SK-N-SH treated with all-trans-retinoic acid at 6 μM for 48 hours (cell line): ENCODE data around the gene ARHGAP26.

Experiments
- ATAC-seq: fragments of 200-7000 bp; cut with Tn5 transposase; 3 replicates; pipeline ENCODE4 v1.9.1; 2020; ENCODE audit warnings: mild to moderate bottlenecking, moderate library complexity
- ARNTL ChIP-seq: fragments of 450-650 bp; formaldehyde crosslinking; IDR thresholded peaks from 2 replicates; pipeline ENCODE4 v1.5.0; 2020; ENCODE audit warnings: low read depth, mild to moderate bottlenecking, moderate library complexity, borderline replicate concordance
- CSDC2 ChIP-seq: fragments of 250-450 bp; sonication (Bioruptor Pico); IDR thresholded peaks from 2 replicates; pipeline ENCODE4 v1.5.0; 2020; ENCODE audit warnings: mild to moderate bottlenecking, moderate library complexity
- CSRNP3 ChIP-seq: fragments of 250-450 bp; sonication (Bioruptor Pico); IDR thresholded peaks from 2 replicates; pipeline ENCODE4 v1.5.1; 2021; ENCODE audit warnings: mild to moderate bottlenecking, moderate library complexity
- ESRRG ChIP-seq: fragments of 250-450 bp; sonication (Bioruptor Pico); IDR thresholded peaks from 2 replicates; pipeline ENCODE4 v1.6.1; 2021; ENCODE audit warnings: mild to moderate bottlenecking
- GLIS3 ChIP-seq: fragments of 250-450 bp; sonication (Bioruptor Pico); IDR thresholded peaks from 2 replicates; pipeline ENCODE4 v1.5.0; 2020; ENCODE audit warnings: mild to moderate bottlenecking, moderate library complexity
- ISL1 ChIP-seq: fragments of 250-450 bp; sonication (Bioruptor Pico); IDR thresholded peaks from 2 replicates; pipeline ENCODE4 v2.1.2; 2022; ENCODE audit warnings: mild to moderate bottlenecking, moderate library complexity
- OSR1 ChIP-seq: fragments of 250-450 bp; sonication (Bioruptor Pico); IDR thresholded peaks from 2 replicates; pipeline ENCODE4 v1.8.0; 2022; ENCODE audit warnings: moderate library complexity, mild to moderate bottlenecking, inconsistent platforms
- PPARA ChIP-seq: fragments of 250-450 bp; sonication (Bioruptor Pico); IDR thresholded peaks from 2 replicates; pipeline ENCODE4 v1.5.0; 2020; ENCODE audit warnings: mild to moderate bottlenecking, borderline replicate concordance
- RARB ChIP-seq: fragments of 250-450 bp; sonication (Bioruptor Pico); IDR thresholded peaks from 2 replicates; pipeline ENCODE4 v1.8.0; 2021; ENCODE audit warnings: mild to moderate bottlenecking, moderate library complexity
- SNAI2 ChIP-seq: fragments of 250-450 bp; sonication (Bioruptor Pico); IDR thresholded peaks from 2 replicates; pipeline ENCODE4 v1.5.0; 2020; ENCODE audit warnings: mild to moderate bottlenecking, moderate library complexity
- TCF4 ChIP-seq: fragments of 250-450 bp; sonication (Bioruptor Pico); IDR thresholded peaks from 2 replicates; pipeline ENCODE4 v1.8.0; 2021; ENCODE audit warnings: mild to moderate bottlenecking, moderate library complexity, borderline replicate concordance
- TOX ChIP-seq: fragments of 250-450 bp; sonication (Bioruptor Pico); IDR thresholded peaks from 2 replicates; pipeline ENCODE4 v1.8.0; 2021; ENCODE audit warnings: mild to moderate bottlenecking, moderate library complexity, borderline replicate concordance
- TSHZ2 ChIP-seq: fragments of 250-450 bp; sonication (Bioruptor Pico); IDR thresholded peaks from 2 replicates; pipeline ENCODE4 v1.5.0; 2020; ENCODE audit warnings: mild to moderate bottlenecking, moderate library complexity
- ZC3H10 ChIP-seq: fragments of 250-450 bp; sonication (Bioruptor Pico); IDR thresholded peaks from 2 replicates; pipeline ENCODE4 v1.5.1; 2021; ENCODE audit warnings: mild to moderate bottlenecking, moderate library complexity
- ZFP3 ChIP-seq: fragments of 250-450 bp; sonication (Bioruptor Pico); IDR thresholded peaks from 2 replicates; pipeline ENCODE4 v1.5.0; 2020; ENCODE audit warnings: mild to moderate bottlenecking, moderate library complexity
- ZFP30 ChIP-seq: fragments of 450-650 bp; formaldehyde crosslinking; IDR thresholded peaks from 2 replicates; pipeline ENCODE4 v1.5.0; 2022; ENCODE audit warnings: mild to moderate bottlenecking, moderate library complexity
- ZNF565 ChIP-seq: fragments of 450-650 bp; formaldehyde crosslinking; conservative IDR thresholded peaks from 2 replicates; pipeline ENCODE4 v1.5.0; 2020; ENCODE audit warnings: low read depth, mild to moderate bottlenecking, moderate library complexity
- ZNF8 ChIP-seq: fragments of 450-650 bp; formaldehyde crosslinking; IDR thresholded peaks from 2 replicates; pipeline ENCODE4 v1.5.0; 2020; ENCODE audit warnings: mild to moderate bottlenecking, moderate library complexity
- TF ChIP-seq, protein P1 (sequence below): fragments of 250-450 bp; sonication (Bioruptor Pico); IDR thresholded peaks from 2 replicates; pipeline ENCODE4 v1.8.0; 2021; ENCODE audit warnings: low read depth, mild to moderate bottlenecking, moderate library complexity, borderline replicate concordance
- TF ChIP-seq, protein P2 (sequence below): fragments of 250-450 bp; sonication (Bioruptor Pico); IDR thresholded peaks from 2 replicates; pipeline ENCODE4 v1.5.1; 2020; ENCODE audit warnings: low read depth, mild to moderate bottlenecking, moderate library complexity

The ARHGAP26 gene

DNA sequence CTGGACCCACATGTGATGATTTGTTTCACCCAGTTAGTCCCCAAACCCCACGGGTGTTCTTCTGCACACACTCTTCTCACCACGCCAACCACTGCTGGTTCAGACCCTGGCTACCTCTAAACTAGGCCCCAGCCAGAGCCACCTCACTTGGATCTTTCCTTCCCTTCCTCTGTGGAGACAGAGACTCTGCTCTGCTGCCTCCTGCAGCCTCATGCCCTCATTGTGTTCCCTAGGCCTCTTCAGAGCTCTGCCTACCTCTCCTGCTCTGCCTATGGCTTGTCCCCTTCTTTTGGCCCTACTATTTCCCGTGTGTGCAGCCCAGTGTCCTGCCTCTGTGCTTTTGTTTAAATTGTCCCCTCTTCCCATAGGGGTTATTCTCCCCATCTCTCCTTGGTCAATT, 79.7 kb downstream of the ARHGAP26 start (continued):
- TF ChIP-seq CSRNP3 = no peak
- no peak for TF ChIP-seq ISL1 (CRISPR knock-in tag)
- TF ChIP-seq RARB (CRISPR knock-in tag) = no peak

DNA sequence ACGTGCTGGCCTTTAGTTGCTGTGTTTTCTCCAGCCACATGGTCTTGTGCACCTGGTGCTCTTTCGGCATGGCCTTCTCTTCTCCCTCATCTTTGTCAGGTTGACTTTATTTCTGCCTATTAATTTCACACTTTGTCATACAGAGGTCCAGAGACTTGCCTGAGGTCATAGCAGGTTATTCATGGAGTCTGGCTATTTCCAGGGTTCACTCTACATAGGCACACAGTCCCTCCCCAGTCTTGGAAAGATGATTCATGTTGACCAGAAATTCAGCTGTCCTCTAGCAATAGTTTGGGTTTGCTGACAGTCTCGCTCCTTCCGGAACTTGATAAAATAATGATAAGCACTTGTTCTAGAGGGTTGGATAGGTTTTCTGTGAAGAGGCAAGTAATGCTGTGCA, 81.6 kb downstream of the ARHGAP26 start:
- TF ChIP-seq OSR1 (CRISPR knock-in tag) = no peak
- TF ChIP-seq ARNTL (CRISPR knock-in tag) = no peak
- TF ChIP-seq SNAI2 = no peak
- ATAC-seq = no peak

DNA sequence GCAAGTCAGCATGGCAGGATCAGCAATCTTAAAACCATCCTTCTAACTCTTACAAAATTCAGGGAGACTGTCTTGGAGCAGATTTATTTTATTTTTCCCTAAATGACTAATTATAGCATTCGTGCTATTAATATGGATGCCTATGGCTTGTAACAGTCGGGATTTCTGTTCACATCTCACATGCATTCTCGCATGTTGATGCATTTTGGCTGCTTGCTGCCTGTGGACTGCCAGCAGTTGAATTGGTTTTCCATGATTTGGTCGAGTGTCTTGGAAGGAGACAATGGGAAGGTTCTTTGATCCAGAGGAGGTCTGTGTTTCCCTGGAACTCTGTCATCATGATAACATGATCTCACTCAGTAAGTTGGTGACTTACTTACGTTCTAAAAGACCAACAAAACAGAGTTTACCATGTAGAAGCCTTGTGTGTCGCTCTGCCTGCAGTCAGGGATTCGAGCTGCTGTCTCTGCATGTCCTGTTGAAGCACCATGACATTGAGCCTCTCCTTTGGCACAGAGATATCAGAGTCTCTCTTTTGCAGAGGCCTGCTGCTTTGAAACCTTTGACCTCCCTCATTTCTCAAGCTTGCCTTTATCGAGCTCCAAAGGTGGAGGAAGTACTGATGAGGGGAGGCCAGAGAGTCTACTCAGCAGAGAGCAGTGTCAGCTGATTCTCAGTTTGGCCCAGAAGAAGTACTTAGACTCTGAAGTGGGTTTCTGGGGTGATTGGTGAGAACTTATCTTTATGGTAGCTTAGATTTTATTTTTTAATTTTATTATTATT, 82.4 kb downstream of the ARHGAP26 start:
- no peak for ATAC-seq
- TF ChIP-seq ARNTL (CRISPR knock-in tag) (no peak), GLIS3 (CRISPR knock-in tag) (no peak), CSDC2 (CRISPR knock-in tag) (no peak), OSR1 (CRISPR knock-in tag) (no peak), ZNF565 (CRISPR knock-in tag) (no peak), TCF4 (no peak), ZFP30 (CRISPR knock-in tag) (no peak), ESRRG (CRISPR knock-in tag) (no peak), ZFP3 (CRISPR knock-in tag) (no peak), ZC3H10 (CRISPR knock-in tag) (no peak), ISL1 (CRISPR knock-in tag) (no peak)
- TF ChIP-seq, protein P1, sequence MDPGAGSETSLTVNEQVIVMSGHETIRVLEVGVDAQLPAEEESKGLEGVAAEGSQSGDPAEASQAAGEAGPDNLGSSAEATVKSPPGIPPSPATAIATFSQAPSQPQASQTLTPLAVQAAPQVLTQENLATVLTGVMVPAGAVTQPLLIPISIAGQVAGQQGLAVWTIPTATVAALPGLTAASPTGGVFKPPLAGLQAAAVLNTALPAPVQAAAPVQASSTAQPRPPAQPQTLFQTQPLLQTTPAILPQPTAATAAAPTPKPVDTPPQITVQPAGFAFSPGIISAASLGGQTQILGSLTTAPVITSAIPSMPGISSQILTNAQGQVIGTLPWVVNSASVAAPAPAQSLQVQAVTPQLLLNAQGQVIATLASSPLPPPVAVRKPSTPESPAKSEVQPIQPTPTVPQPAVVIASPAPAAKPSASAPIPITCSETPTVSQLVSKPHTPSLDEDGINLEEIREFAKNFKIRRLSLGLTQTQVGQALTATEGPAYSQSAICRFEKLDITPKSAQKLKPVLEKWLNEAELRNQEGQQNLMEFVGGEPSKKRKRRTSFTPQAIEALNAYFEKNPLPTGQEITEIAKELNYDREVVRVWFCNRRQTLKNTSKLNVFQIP (CRISPR knock-in tag) = no peak

- no peak for ATAC-seq
- TF ChIP-seq ZNF8 (CRISPR knock-in tag) = no peak
- no peak for TF ChIP-seq RARB (CRISPR knock-in tag)
- TF ChIP-seq, all 23 proteins: peak for 0
Observed at GRCh38 chr5:142853682-142854081, 83.5 kb downstream of the ARHGAP26 start.

- ATAC-seq = no peak
- no peak for TF ChIP-seq ZFP30 (CRISPR knock-in tag)
- no peak for TF ChIP-seq TSHZ2 (CRISPR knock-in tag)
- no peak for TF ChIP-seq ZFP3 (CRISPR knock-in tag)
- TF ChIP-seq, protein P2, sequence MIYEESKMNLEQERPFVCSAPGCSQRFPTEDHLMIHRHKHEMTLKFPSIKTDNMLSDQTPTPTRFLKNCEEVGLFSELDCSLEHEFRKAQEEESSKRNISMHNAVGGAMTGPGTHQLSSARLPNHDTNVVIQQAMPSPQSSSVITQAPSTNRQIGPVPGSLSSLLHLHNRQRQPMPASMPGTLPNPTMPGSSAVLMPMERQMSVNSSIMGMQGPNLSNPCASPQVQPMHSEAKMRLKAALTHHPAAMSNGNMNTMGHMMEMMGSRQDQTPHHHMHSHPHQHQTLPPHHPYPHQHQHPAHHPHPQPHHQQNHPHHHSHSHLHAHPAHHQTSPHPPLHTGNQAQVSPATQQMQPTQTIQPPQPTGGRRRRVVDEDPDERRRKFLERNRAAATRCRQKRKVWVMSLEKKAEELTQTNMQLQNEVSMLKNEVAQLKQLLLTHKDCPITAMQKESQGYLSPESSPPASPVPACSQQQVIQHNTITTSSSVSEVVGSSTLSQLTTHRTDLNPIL = no peak
- TF ChIP-seq PPARA (CRISPR knock-in tag) = no peak
- TF ChIP-seq ESRRG (CRISPR knock-in tag) = no peak
- TF ChIP-seq SNAI2 = no peak
- TF ChIP-seq ISL1 (CRISPR knock-in tag) = no peak
- no peak for TF ChIP-seq TOX
- TF ChIP-seq ZNF565 (CRISPR knock-in tag) = no peak
- TF ChIP-seq, all 23 proteins: peak for 0
Observed at GRCh38 chr5:142856269-142856782, 86.1 kb downstream of the ARHGAP26 start.
